Stimulated activated CD8-positive, alpha-beta memory T cell treated with anti-CD3 and anti-CD28 coated beads, Interleukin-12 subunit alpha, Interleukin-12 subunit beta, amount 100 ng/mL, for 24 hours (primary cell): ENCODE data around the gene LILRA6.
"Not testable (repeated sequence)": the region's sequence is repeated elsewhere in the genome, so short reads cannot be mapped to it uniquely, and the experiment has no call there.

Source experiments
- DNase-seq: peaks from one replicate; pipeline ENCODE4 v3.0.0-alpha.2; 2020; ENCODE audit errors: extremely low read depth

LILRA6 gene

GRCh38 chr19:54207983-54208783, 34.4 kb downstream of the LILRA6 start:
- no peak for DNase-seq

GRCh38 chr19:54207676-54207982, 35.0 kb downstream of the LILRA6 start:
- no peak for DNase-seq

- DNase-seq, result not testable (repeated sequence)
These were observed 35.4 kb downstream of the LILRA6 start for GRCh38 chr19:54207193-54207592.

DNA sequence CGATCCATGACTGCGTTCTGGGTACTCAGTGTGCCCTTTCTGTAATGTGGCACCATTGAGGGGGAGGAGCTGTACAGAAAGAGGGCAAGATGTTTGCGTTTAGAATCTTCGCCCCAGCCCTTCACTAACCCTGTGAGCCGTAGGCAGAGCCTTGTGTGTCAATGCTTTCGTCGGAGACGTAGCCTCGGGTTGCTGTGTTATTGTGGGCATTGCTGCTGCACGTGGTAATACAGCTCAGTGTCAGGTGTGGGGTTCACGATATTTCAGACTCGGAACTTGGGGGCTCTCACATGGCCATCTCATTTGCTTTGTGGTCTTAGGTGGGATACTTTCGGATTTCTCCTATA, 35.8 kb downstream of the LILRA6 start:
- DNase-seq, result no peak

- DNase-seq, result no peak
These were observed 36.4 kb downstream of the LILRA6 start for GRCh38 chr19:54206030-54206830.

GRCh38 chr19:54204767-54205468, 37.7 kb downstream of the LILRA6 start:
- DNase-seq, result no peak

- DNase-seq, result no peak
These were observed 39.4 kb downstream of the LILRA6 start for GRCh38 chr19:54203151-54203611.

GRCh38 chr19:54201980-54202379, 40.6 kb downstream of the LILRA6 start:
- no peak for DNase-seq

- no peak for DNase-seq
These were observed 41.4 kb downstream of the LILRA6 start for GRCh38 chr19:54201172-54201701.

GRCh38 chr19:54199401-54199800, 43.2 kb downstream of the LILRA6 start:
- no peak for DNase-seq

- DNase-seq, result no peak
These were observed 45.5 kb downstream of the LILRA6 start for GRCh38 chr19:54197121-54197520.

GRCh38 chr19:54196536-54196935, 46.1 kb downstream of the LILRA6 start:
- DNase-seq, result no peak

DNA sequence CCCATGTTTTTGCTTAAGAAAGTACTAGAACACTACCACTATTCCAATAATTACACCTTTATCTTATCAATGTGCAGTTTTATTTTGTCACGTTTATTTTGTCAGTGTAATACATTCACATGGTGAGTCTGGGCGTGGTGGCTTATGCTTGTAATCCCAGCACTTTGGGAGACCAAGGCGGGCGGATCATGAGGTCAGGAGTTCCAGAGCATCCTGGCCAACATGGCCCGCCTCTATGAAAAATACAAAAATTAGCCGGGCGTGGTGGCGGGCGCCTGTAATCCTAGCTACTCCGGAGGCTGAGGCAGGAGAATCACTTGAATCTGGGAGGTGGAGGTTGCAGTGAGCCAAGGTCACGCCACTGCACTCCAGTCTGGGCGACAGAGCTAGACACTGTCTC, 48.1 kb downstream of the LILRA6 start:
- not testable (repeated sequence) for DNase-seq

GRCh38 chr19:54193011-54193410, 49.6 kb downstream of the LILRA6 start:
- no peak for DNase-seq

GRCh38 chr19:54191811-54192453, 50.7 kb downstream of the LILRA6 start:
- DNase-seq, result no peak

GRCh38 chr19:54191011-54191810, 51.4 kb downstream of the LILRA6 start, which contains the start of gene TSEN34:
TSS of gene TSEN34 (plus strand) at chr19:54191308. CDS start at chr19:54191365, 57 bp downstream.
- peak; percentile 71 for DNase-seq

- DNase-seq, result peak; percentile 100
These were observed 52.0 kb downstream of the LILRA6 start for GRCh38 chr19:54190503-54191010.

GRCh38 chr19:54189735-54190502, 52.7 kb downstream of the LILRA6 start:
- DNase-seq, result peak; percentile 100

DNA sequence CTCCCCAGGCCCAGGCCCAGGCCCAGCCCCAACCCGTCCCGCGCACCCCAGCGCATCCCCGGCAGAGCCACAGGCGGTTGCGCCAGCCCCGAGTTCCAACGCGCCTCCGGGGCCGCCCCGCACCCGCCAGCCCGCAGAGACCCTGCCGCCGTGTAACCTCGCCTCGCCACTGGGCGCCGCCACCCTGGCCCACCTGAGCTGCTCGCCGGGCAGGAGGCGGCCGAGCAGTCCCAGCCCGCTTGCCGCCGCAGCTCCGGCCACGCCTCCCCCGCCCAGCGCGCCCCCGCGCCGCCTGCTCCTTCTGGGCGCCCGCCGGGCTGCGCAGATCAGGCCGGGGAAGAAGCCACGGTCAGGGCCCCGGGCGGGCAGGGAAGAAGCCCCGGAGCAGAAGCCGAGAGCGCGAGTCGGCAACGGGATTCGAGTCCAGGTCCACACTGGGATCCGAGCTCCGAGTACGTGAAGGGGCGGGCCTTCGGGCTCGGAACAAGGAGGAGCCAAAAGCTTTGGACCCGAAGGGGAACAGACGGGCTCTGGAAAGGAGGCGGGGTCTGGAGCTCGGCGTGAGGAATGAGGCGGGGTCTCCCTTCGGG, 53.4 kb downstream of the LILRA6 start, which contains the start of gene MBOAT7:
TSS of gene MBOAT7 (minus strand) at position 436 of the 590 bp plus-strand sequence. CDS start 1,072 bp downstream, outside the sequence.
- no peak for DNase-seq
